ENCODE data around the gene FARS2.

The FARS2 gene

DNA sequence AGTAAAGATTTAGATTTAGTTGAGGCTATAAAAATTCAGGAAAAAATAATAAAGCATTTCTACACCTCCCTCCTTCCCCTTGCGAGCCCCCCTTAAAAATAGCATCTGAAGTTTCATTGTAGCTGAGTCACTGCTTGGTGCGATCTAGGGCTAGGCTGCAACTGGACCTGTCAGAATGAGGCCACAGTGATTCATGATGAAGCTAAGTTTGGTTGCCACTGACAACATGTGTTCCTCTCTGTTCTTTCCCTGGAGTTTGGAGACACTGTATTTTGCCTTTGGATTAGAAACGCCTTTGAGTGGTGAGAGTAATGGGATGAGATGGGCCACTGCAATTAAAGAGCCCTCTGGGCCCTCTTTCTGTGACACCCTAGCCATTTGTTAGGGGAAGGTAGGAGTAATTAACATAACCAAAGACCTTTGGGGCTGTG is 411.3 kb downstream of the FARS2 start:
- TF ChIP-seq, protein P1, sequence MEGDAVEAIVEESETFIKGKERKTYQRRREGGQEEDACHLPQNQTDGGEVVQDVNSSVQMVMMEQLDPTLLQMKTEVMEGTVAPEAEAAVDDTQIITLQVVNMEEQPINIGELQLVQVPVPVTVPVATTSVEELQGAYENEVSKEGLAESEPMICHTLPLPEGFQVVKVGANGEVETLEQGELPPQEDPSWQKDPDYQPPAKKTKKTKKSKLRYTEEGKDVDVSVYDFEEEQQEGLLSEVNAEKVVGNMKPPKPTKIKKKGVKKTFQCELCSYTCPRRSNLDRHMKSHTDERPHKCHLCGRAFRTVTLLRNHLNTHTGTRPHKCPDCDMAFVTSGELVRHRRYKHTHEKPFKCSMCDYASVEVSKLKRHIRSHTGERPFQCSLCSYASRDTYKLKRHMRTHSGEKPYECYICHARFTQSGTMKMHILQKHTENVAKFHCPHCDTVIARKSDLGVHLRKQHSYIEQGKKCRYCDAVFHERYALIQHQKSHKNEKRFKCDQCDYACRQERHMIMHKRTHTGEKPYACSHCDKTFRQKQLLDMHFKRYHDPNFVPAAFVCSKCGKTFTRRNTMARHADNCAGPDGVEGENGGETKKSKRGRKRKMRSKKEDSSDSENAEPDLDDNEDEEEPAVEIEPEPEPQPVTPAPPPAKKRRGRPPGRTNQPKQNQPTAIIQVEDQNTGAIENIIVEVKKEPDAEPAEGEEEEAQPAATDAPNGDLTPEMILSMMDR (IDR thresholded peaks at IDR 0.05; ENCODE audit: borderline replicate concordance, insufficient read depth, low read depth, low read length) = no peak
- H3K4me3 ChIP-seq (ENCODE audit: low read depth, low read length) = no peak overlapping the region

DNA sequence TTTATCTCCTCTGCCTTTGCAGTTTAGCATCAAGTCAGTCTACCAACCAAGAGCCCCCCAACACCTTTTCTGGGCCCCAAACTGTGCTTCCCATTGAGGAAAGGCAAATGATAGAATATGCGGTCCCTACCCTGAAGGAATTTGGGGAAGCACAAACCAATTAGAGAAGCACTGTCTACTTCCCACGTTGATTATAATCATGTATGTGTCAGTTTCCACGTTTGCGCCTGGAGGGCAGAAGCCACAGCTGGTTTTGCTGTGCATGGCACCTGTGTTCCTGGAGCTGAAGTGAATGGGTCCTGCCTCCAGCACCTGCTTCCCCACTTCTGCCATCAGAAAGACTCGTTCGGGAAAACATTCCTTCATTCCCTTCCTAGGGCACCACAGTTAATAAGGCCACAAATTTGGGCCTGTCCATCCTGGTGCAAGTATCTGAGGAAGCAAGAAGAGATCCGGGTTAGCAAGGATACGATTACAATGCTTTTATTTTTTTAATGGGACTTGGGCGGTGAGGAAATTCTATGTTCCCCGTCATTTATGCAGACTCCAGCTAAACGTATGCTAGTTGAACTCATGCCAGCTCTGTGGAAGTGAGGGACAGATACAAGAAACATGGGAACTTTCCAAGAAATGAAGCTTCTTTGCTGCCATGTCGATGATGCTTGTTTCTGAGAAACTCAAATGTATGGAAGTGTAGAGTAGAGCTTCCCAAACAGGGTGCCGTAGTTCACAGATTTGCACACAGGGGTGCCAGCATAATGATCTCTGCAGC is 411.9 kb downstream of the FARS2 start:
- no peak overlapping the region for H3K4me3 ChIP-seq (ENCODE audit: low read depth, low read length)
- TF ChIP-seq, protein P1 (IDR thresholded peaks at IDR 0.05; ENCODE audit: borderline replicate concordance, insufficient read depth, low read depth, low read length) = no peak

DNA sequence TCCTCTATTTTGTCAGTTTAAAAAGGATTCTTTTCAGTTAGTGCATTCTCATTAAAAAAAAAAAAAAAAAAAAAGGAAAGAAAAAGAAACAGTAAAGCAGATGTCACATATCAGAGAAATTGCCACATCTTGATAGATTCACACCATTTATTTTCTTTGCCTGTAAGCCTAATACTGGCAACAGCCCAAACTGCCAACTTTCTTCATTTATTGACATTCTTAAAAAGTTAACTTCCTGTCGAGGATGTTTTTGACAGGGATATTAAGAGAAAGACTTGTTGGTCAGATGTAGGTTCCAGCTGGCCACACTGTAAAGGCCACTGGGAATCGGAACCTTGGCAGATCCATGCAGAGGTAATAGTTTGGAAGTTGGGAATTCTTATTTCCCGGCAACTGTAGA is 412.8 kb downstream of the FARS2 start:
- H3K4me3 ChIP-seq (ENCODE audit: low read depth, low read length) = no peak overlapping the region
- TF ChIP-seq, protein P1 (IDR thresholded peaks at IDR 0.05; ENCODE audit: borderline replicate concordance, insufficient read depth, low read depth, low read length) = no peak

DNA sequence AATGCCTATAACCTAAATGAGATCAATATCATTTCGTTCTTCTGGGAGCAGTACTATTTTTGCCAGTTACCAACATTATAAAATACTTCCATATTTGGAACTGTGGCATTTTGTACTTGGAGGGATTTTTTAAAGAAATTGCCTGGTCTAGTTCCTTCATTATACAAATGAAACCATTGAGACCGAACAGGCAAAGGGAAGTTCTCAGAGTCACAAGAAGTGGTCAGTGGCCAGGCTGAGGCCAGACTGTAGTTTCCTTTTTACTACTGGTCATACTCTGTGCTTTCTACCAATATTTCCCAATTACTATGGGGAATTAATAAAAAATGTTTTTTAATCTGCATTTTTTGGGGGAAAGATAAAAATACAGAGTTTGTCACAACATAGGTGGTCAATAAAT is 413.4 kb downstream of the FARS2 start:
- TF ChIP-seq, protein P1 (IDR thresholded peaks at IDR 0.05; ENCODE audit: borderline replicate concordance, insufficient read depth, low read depth, low read length) = no peak

DNA sequence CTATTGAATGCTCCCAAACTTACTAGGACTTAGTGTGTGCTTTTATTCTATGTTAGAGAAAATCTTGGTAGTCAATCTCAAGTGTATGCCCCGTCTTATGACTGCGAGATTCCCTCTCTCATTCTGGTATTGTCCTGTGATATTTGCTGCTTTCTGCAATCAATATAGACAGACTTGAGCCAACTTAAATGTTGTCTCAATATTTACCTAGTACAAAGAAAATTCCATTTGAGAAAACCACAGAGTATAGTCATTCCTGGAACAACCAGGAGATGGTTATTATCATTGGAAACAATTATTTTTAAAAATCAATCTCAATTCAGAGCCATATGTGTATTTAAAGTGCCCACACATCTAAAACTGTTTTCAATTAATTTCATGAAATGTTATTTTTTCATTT is 415.4 kb downstream of the FARS2 start:
- TF ChIP-seq, protein P1 (IDR thresholded peaks at IDR 0.05; ENCODE audit: borderline replicate concordance, insufficient read depth, low read depth, low read length) = no peak
- no peak overlapping the region for H3K4me3 ChIP-seq (ENCODE audit: low read depth, low read length)

More for the DNA sequence above, 413.4 kb downstream of the FARS2 start:
- H3K4me3 ChIP-seq (ENCODE audit: low read depth, low read length) = no peak overlapping the region

DNA sequence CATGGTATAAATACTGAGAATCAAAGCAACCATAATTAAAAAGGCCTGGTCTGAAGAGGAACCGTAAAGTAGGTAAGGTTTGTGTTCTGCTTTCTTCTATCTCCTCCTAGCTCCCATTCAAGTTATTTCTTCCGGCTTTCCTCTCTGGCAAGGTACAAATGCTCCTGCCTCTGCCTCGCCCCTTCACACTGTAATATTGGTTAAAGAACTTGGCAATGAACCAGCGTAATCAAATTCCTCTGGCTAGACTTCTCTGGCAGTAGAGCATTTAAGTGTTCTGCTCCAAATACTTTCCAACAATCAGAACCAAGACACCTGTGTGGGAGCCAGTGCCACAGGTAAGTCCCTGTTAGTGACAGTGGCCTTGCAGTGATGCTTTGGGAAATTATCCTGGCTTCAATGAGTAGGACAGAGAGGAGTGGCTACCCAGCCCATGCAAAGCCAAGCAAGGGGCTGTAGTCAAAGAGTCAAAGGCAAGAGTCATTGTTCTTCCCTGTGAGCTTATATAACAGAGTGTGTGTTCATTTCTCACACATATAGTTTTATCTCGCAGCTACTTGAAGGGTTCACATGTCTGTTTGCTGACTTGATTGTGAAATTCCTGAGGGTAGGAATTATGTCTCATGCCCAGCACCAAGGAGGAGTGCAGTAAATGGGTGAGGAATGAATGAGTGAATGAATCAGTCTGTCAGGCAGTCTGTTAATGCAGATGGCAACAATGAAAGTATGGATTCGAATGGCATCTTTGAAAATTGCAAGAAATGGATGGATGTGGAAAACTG is 416.1 kb downstream of the FARS2 start:
- H3K4me3 ChIP-seq (ENCODE audit: low read depth, low read length) = no peak overlapping the region
- TF ChIP-seq, protein P1 (IDR thresholded peaks at IDR 0.05; ENCODE audit: borderline replicate concordance, insufficient read depth, low read depth, low read length) = no peak
